Colon (tissue), 2 donors: ENCODE data around the gene AKNA.

Experiments used
- FAIRE-seq: peaks from 2 replicates; lab custom pipeline; 2012; peaks lifted over from hg19 to GRCh38; lab: Jason Lieb, UNC
- donor health status: control.
- donor health status: control.

AKNA gene

DNA sequence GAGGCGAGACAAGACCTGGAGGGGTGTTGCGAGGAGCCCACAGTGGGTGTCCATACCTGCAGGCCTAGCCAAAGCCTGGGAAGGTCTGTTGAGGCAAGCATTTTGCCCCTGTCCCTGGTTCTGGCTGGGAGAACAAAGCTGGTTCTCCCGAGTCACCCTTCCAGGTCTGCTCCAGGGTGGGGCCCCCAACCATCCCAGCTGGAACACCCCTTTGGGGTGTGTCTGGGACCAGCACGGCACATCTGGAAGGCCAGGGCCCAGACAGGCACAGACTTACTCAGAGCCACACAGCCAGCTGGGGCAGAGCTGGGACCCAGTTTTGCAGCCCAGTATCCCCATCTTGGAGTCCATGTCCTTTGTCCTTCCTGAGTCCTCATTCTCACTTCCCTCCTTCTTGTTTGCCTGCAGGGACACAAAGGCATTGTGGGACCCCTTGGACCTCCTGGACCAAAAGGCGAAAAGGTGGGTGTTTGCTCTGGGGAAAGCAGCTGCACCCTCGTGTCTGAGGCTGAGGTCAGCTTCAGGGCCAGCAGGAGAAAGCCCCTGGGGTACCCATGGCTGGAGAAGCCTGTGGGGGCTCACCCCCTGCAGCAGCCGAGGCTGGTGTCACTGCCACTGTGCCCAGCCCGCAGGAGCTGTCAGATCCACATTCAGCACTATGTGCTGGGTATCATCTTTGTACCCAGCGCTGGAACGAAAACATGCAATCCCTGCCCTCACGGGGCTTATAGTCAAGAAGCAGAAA is 103.3 kb downstream of the AKNA start:
- FAIRE-seq, result no peak
